Measurements from ENCODE around the gene ODAD3.

DNA sequence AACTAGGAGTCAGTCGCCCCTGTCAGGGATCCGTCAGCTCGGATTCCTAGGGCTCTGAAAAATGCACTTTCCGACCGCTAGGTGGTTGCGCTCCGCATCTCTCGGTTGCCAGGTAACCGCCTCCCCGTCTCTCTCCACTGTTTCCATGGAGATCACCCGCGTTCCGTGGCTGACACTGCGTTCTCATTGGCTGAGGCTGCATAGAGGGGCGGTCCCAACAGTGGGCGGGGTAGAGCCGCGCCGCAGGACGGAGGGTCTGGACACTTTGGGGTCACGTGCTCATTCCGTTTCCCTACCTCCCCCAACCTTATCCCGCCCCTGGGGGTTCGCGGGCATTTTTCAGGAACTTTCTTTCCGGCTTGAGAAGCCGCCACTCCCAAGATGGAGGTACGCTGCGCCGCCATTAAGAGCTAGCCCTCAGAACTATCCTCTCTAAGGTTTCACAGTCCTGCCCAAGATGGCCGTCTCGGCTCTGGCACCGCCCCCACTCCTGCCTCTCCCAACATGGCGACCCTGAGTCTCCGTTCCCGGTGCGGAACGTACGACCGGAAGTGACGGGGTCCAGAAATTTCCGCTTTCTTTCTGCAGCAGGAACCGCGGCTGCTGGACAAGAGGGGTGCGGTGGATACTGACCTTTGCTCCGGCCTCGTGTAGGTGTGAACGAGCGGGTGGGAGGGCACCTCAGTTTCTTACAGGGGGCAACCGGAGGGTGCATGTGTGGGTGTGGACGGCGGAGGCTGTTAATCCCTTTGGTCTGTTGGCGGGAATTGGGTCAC lies at the start of gene ODAD3, which contains the start of gene PRKCSH:
- TF ChIP-seq, protein P1, sequence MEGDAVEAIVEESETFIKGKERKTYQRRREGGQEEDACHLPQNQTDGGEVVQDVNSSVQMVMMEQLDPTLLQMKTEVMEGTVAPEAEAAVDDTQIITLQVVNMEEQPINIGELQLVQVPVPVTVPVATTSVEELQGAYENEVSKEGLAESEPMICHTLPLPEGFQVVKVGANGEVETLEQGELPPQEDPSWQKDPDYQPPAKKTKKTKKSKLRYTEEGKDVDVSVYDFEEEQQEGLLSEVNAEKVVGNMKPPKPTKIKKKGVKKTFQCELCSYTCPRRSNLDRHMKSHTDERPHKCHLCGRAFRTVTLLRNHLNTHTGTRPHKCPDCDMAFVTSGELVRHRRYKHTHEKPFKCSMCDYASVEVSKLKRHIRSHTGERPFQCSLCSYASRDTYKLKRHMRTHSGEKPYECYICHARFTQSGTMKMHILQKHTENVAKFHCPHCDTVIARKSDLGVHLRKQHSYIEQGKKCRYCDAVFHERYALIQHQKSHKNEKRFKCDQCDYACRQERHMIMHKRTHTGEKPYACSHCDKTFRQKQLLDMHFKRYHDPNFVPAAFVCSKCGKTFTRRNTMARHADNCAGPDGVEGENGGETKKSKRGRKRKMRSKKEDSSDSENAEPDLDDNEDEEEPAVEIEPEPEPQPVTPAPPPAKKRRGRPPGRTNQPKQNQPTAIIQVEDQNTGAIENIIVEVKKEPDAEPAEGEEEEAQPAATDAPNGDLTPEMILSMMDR (IDR thresholded peaks at IDR 0.05; ENCODE audit: borderline replicate concordance, extremely low read depth, low read length, poor library complexity, severe bottlenecking) = peak; percentile 94
- TF ChIP-seq EZH2 (IDR thresholded peaks at IDR 0.05; ENCODE audit: borderline replicate concordance, low read depth, low read length, severe bottlenecking) = no peak

Measured in DND-41 (cell line).